OCI-LY7 (cell line): Measurements from ENCODE around the gene ASL.
"Not testable (repeated sequence)": the region's sequence is repeated elsewhere in the genome, so short reads cannot be mapped to it uniquely, and the experiment has no call there.

Experiments used
- EZH2phosphoT487 ChIP-seq: fragments of 200-600 bp; sonication (generic); IDR thresholded peaks from 2 replicates; pipeline ENCODE4 v1.6.1; 2018; ENCODE audit warnings: low read depth, borderline replicate concordance, mild to moderate bottlenecking, mixed run types, antibody characterized with exemption, low read length, moderate library complexity, mixed read lengths
- TF ChIP-seq, protein P1 (sequence below): fragments of 200-600 bp; sonication (generic); conservative IDR thresholded peaks from 2 replicates; pipeline ENCODE4 v1.5.1; 2014; ENCODE audit warnings: mild to moderate bottlenecking, antibody characterized with exemption, low read length, moderate library complexity, mixed read lengths

GRCh38 chr7:66044498-66044854 lies 31.1 kb upstream of the ASL start:
- TF ChIP-seq, protein P1, sequence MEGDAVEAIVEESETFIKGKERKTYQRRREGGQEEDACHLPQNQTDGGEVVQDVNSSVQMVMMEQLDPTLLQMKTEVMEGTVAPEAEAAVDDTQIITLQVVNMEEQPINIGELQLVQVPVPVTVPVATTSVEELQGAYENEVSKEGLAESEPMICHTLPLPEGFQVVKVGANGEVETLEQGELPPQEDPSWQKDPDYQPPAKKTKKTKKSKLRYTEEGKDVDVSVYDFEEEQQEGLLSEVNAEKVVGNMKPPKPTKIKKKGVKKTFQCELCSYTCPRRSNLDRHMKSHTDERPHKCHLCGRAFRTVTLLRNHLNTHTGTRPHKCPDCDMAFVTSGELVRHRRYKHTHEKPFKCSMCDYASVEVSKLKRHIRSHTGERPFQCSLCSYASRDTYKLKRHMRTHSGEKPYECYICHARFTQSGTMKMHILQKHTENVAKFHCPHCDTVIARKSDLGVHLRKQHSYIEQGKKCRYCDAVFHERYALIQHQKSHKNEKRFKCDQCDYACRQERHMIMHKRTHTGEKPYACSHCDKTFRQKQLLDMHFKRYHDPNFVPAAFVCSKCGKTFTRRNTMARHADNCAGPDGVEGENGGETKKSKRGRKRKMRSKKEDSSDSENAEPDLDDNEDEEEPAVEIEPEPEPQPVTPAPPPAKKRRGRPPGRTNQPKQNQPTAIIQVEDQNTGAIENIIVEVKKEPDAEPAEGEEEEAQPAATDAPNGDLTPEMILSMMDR: not testable (repeated sequence)
- not testable (repeated sequence) for TF ChIP-seq EZH2phosphoT487
